ENCODE measurements around the gene MYO5B. TPM values are rescaled to one million over a fixed set of nuclear protein-coding genes. Genes with fewer than 3 reads are reported as not detected.

The MYO5B gene
- total RNA-seq, 1 experiment from 2014 or later = 32.1 TPM

- no peak overlapping the region for H3K27ac ChIP-seq (ENCODE audit: low read depth, low read length)
- intact Hi-C loops (cut with micrococcal nuclease) = loop anchor here (5.0 to 10.0 kb wide), 2 partner anchors 89 to 1527 kb away; no protein-coding TSS in a partner anchor
- no peaks in the 10 kb centered on the region for H3K9me2 ChIP-seq (ENCODE audit: insufficient read depth)
- no peaks in the 10 kb centered on the region for H4K20me1 ChIP-seq (ENCODE audit: insufficient read depth)
- no peak overlapping the region for H3K4me2 ChIP-seq (ENCODE audit: low read length)
- H3K9ac ChIP-seq (ENCODE audit: low read length) = no peak overlapping the region
- H3K9me3 ChIP-seq (ENCODE audit: control insufficient read depth in 1 of 2, insufficient read depth in 1 of 2, low read depth in 1 of 2, low read length in 2 of 2) = no peaks in the 10 kb centered on the region
- no TSS peak for BruUV-seq (replicated peaks)
- ChIA-PET RAD21 (ENCODE audit: low non-redundant PET in 1 of 2, low total read pairs in 2 of 2, uncharacterized antibody in 2 of 2, unreplicated experiment in 2 of 2) (no interaction called here), POLR2A (no interaction called here), CTCF (interaction anchor here (1.8 kb wide), 2 partner anchors 10 to 155 kb away, joined by 4 to 9 read pairs; no protein-coding TSS in a partner anchor)
- H3K27me3 ChIP-seq (ENCODE audit: insufficient read depth, low read length) = no peaks in the 10 kb centered on the region
- H3K4me3 ChIP-seq (replicated peaks in 1 of 2; ENCODE audit: low read depth in 1 of 2, low read length in 2 of 2) = no peak overlapping the region
- ATAC-seq (no peak), DNase-seq (ENCODE audit: low read depth, low spot score) (no peak)
- H2AFZ ChIP-seq (ENCODE audit: low read depth, low read length, poor library complexity, severe bottlenecking) = no peak overlapping the region
- H3K4me1 ChIP-seq (ENCODE audit: control insufficient read depth in 1 of 2, insufficient read depth in 2 of 2, low read length in 2 of 2) = peaks cover 0 to 14% of the 10 kb centered on the region in 2 experiments; a peak in 1 of 4 replicates
- no peak for TF ChIP-seq EZH2 (IDR thresholded peaks at IDR 0.05)
- TF ChIP-seq MAX (IDR thresholded peaks at IDR 0.05) = no peak
- TF ChIP-seq CBX3 (IDR thresholded peaks at IDR 0.05; ENCODE audit: low read depth) = no peak
- no peak for TF ChIP-seq ELF1 (IDR thresholded peaks at IDR 0.05; ENCODE audit: borderline replicate concordance, low read depth)
- TF ChIP-seq TCF7L2 (IDR thresholded peaks at IDR 0.05; ENCODE audit: borderline replicate concordance, extremely low read depth, insufficient read depth, insufficient read length) = no peak
- TF ChIP-seq RAD21 (IDR thresholded peaks at IDR 0.05; ENCODE audit: low read depth) = no peak
- no peak for TF ChIP-seq POLR2AphosphoS5 (IDR thresholded peaks at IDR 0.05; ENCODE audit: low read depth, low read length)
- TF ChIP-seq JUND (IDR thresholded peaks at IDR 0.05) = no peak
- TF ChIP-seq CTCF (IDR thresholded peaks at IDR 0.05 in 2 of 3, conservative IDR thresholded peaks at IDR 0.05 in 1 of 3; ENCODE audit: borderline replicate concordance in 1 of 3, insufficient read depth in 1 of 3, low read depth in 2 of 3, low read length in 2 of 3) = no peak
- TF ChIP-seq SRF (IDR thresholded peaks at IDR 0.05; ENCODE audit: low read depth) = no peak
- no peaks in the 10 kb centered on the region for H3K36me3 ChIP-seq (ENCODE audit: control insufficient read depth in 1 of 2, insufficient read depth in 2 of 2, low read length in 2 of 2)
- H3K79me2 ChIP-seq (ENCODE audit: insufficient read depth, low read length) = no peaks in the 10 kb centered on the region
Observed at GRCh38 chr18:50201476-50202018, 6.6 kb upstream of the MYO5B start.
